Heart right ventricle (tissue), 16 donors: ENCODE measurements around the gene CRHR2. TPM values are rescaled to one million over a fixed set of nuclear protein-coding genes. Genes with fewer than 3 reads are reported as not detected.

ENCODE experiments used
- ATAC-seq, 8 donors: fragments of 200-7000 bp; cut with Tn5 transposase; one replicate each; pipeline ENCODE4 v1.9.1; 2020; ENCODE audit warnings: mild to moderate bottlenecking in 8 of 8, moderate library complexity in 8 of 8, moderate number of reproducible peaks in 1 of 8
- DNase-seq, 2 donors: peaks; one replicate each; pipeline ENCODE4 v3.0.0-alpha.2; 2020
- H3K27ac ChIP-seq, 10 donors: fragments of 200-600 bp; sonication (generic) in 2 of 10; one replicate each; pipeline versions ENCODE4 v1.5.0 to v1.8.0; 2020 to 2022; ENCODE audit warnings: mild to moderate bottlenecking in 3 of 10
- H3K27me3 ChIP-seq, 7 donors: fragments of 200-600 bp; one replicate each; pipeline ENCODE4 v1.8.0; 2021 to 2022; ENCODE audit warnings: mild to moderate bottlenecking in 2 of 7
- H3K36me3 ChIP-seq, 9 donors: fragments of 200-600 bp; sonication (generic) in 1 of 9; one replicate each; pipeline versions ENCODE4 v1.5.0 to v1.8.0; 2020 to 2022; ENCODE audit warnings: mild to moderate bottlenecking in 2 of 9
- H3K4me1 ChIP-seq, 9 donors: fragments of 200-600 bp; sonication (generic) in 1 of 9; one replicate each; pipeline versions ENCODE4 v1.5.0 to v1.8.0; 2020 to 2022; ENCODE audit warnings: mild to moderate bottlenecking in 4 of 9
- H3K4me3 ChIP-seq, 10 donors: fragments of 200-600 bp; sonication (generic) in 2 of 10; one replicate each; pipeline versions ENCODE4 v1.5.0 to v1.8.0; 2020 to 2022; ENCODE audit warnings: mild to moderate bottlenecking in 7 of 10, moderate library complexity in 2 of 10
- H3K9me3 ChIP-seq, 11 donors: fragments of 200-600 bp in 10 of 11; sonication (generic) in 2 of 11; one replicate each; pipeline versions ENCODE4 v1.5.0 to v1.8.0; 2013 to 2022; ENCODE audit warnings: mild to moderate bottlenecking in 2 of 11, control low read depth in 1 of 11, moderate library complexity in 1 of 11
- CTCF ChIP-seq, 9 donors: fragments of 200-600 bp; sonication (generic) in 2 of 9; IDR thresholded peaks; one replicate each; pipeline versions ENCODE4 v1.5.0 to v1.8.0; 2021 to 2022; ENCODE audit warnings: antibody characterized with exemption in 9 of 9, mild to moderate bottlenecking in 5 of 9, moderate library complexity in 1 of 9
- WGBS, 2 donors: extraction: QIAGEN DNeasy Blood & Tissue Kit; methylation state at CpG; one replicate each; pipeline ENCODE4 v1.1.7; 2013; ENCODE audit warnings: inconsistent platforms in 1 of 2; 5-methylcytosine and 5-hydroxymethylcytosine counted together
- intact Hi-C, 10 donors: fragments of 100-400 bp; cut with DNase I; formaldehyde crosslinking; loops; one replicate each; pipeline versions ENCODE4 v1.11.1 to v1.14.2; 2022
- polyA plus RNA-seq, 2 donors: library from polyadenylated mRNA; stranded (reverse); fragments of 200-250 nt; gene quantifications; one replicate each; pipeline ENCODE4 v1.2.3, GENCODE V29; 2013
- total RNA-seq, 10 donors: library from RNA; stranded (reverse); fragmentation: NEBNext Ultra II Directional in 3 of 10; extraction: Animal tissue kit (Norgen Biotek cat#: 25700) in 3 of 10; gene quantifications; one replicate each; pipeline versions ENCODE4 v1.2.1 to v1.2.4, GENCODE V29; 2021 to 2023
- donor health status: Arrhythmogenic right ventricular cardiomyopathy.
- donor health status: ischemic (EF 13 %, LVEDD 7.1; RV severe dilation, severe dysfunction).
- donor health status: healthy with polysubstance abuse.
- donor health status: DM: no; HTN: yes; CAD: no.
- donor health status: DM: no; HTN: no; CAD: no.
- donor health status: ischemic (EF 25% LVEDD 6.9; RV normal size, moderate dysfunction).
- donor health status: ischemic (EF 25% LVEDD 5.7; RV mildly dilated, moderate dysfunction).
- donor health status: healthy.
- donor health status: DM: yes; HTN: yes; CAD: no.
- donor health status: Ischemic cardiomyopathy.
- donor health status: ischemic (EF 35%, LVEDD 5.7; RV mildly dilated, moderate dysfunction).
- donor health status: nonischemic (EF 11% LVEDD 7.7; RV severe dilation, severe dysfunction).
- donor health status: DM: yes; HTN: yes; CAD: no.
- donor health status: PGD.
- donor health status: ischemic (EF 29% LVEDD 5.4; RV normal size, mild dysfunction).
- donor health status: nonischemic (EF 23%, LVEDD 6.1; RV moderate dilation, normal function).

Gene CRHR2
- total and polyA plus RNA-seq, 12 donors: 0.07 to 1.2 (median 0.28) TPM; not detected in 1

- intact Hi-C loops: loop anchor here in 7 of 10 donors (2.0 to 10.0 kb wide), 4 partner anchors 55 to 63 kb away; no protein-coding TSS in a partner anchor
- Histone ChIP-seq H3K9me3 (no peaks in the 10 kb centered on the region), H3K27me3 (peaks cover 15 to 77% (median 68%) of the 10 kb centered on the region in 7 donors), H3K4me1 (peaks cover 2 to 26% (median 16%) of the 10 kb centered on the region in 9 donors), H3K27ac (peak overlapping the region in 2 of 10 donors; percentile 0 to 24), H3K4me3 (peak overlapping the region; percentile 29 to 63 (median 54)), H3K36me3 (no peaks in the 10 kb centered on the region)
- ATAC-seq: peak; percentile 6 to 51 (median 24)
- no peak for TF ChIP-seq CTCF (IDR thresholded peaks at IDR 0.05)
- DNase-seq: no peak
- WGBS, 2 donors: 0 to 1% methylated on average over 38 to 40 of the region's 40 CpGs
Observed at GRCh38 chr7:30681815-30682211, 443 bp downstream of the CRHR2 start.

- H3K27ac ChIP-seq: no peak overlapping the region
- no peak for ATAC-seq
- DNase-seq: no peak
- intact Hi-C loops: loop anchor here in 4 of 10 donors (5.0 to 10.0 kb wide), 3 partner anchors 56 to 63 kb away; no protein-coding TSS in a partner anchor
- 6 to 15% methylated on average over 16 of the region's 16 CpGs for WGBS, 2 donors
- peaks cover 15 to 81% (median 72%) of the 10 kb centered on the region in 7 donors for H3K27me3 ChIP-seq
- peaks cover 2 to 26% (median 16%) of the 10 kb centered on the region in 9 donors for H3K4me1 ChIP-seq
- H3K36me3 ChIP-seq: no peaks in the 10 kb centered on the region
- TF ChIP-seq CTCF (IDR thresholded peaks at IDR 0.05): no peak
- no peaks in the 10 kb centered on the region for H3K9me3 ChIP-seq
- peak overlapping the region; percentile 29 to 63 (median 54) for H3K4me3 ChIP-seq
Observed at GRCh38 chr7:30681331-30681797, 892 bp downstream of the CRHR2 start.

- intact Hi-C loops: loop anchor here in 4 of 10 donors (5.0 to 10.0 kb wide), 3 partner anchors 58 to 65 kb away; no protein-coding TSS in a partner anchor
- ATAC-seq (no peak), DNase-seq (no peak)
- H3K9me3 ChIP-seq: no peaks in the 10 kb centered on the region
- no peak for TF ChIP-seq CTCF (IDR thresholded peaks at IDR 0.05)
- no peak overlapping the region for H3K4me3 ChIP-seq
- H3K4me1 ChIP-seq: peaks cover 2 to 22% (median 16%) of the 10 kb centered on the region in 9 donors
- WGBS, 2 donors: 4 to 13% methylated on average over 2 of the region's 2 CpGs
- no peak overlapping the region for H3K27ac ChIP-seq
- no peaks in the 10 kb centered on the region for H3K36me3 ChIP-seq
- H3K27me3 ChIP-seq: peaks cover 15 to 77% (median 67%) of the 10 kb centered on the region in 7 donors
Observed at GRCh38 chr7:30679664-30680063, 2.6 kb downstream of the CRHR2 start.

- DNase-seq (no peak), ATAC-seq (no peak)
- WGBS, 2 donors: 82 to 89% methylated on average over 2 of the region's 2 CpGs
- Histone ChIP-seq H3K9me3 (no peaks in the 10 kb centered on the region), H3K4me3 (no peak overlapping the region), H3K27me3 (peaks cover 15 to 78% (median 61%) of the 10 kb centered on the region in 7 donors), H3K4me1 (peaks cover under 1 to 22% (median 16%) of the 10 kb centered on the region in 9 donors), H3K36me3 (no peaks in the 10 kb centered on the region), H3K27ac (no peak overlapping the region)
- no peak for TF ChIP-seq CTCF (IDR thresholded peaks at IDR 0.05)
- intact Hi-C loops: no loop called here
Observed at GRCh38 chr7:30678805-30679204, 3.5 kb downstream of the CRHR2 start.
